Neuronal stem cell (in vitro differentiated cells): ENCODE data around the gene SNX22.

ENCODE experiments used
- DNase-seq: peaks from one replicate; pipeline ENCODE4 v3.0.0-alpha.2; 2013; ENCODE audit warnings: low spot score
- H2AFZ ChIP-seq: one replicate; pipeline ENCODE4 v1.6.1; 2013; ENCODE audit warnings: mild to moderate bottlenecking, low read length, inconsistent platforms
- H2AK5ac ChIP-seq: 2 replicates; pipeline ENCODE4 v1.6.1; 2013; ENCODE audit warnings: low read depth, mild to moderate bottlenecking, inconsistent platforms, low read length, moderate library complexity, mixed read lengths
- H2BK120ac ChIP-seq: 2 replicates; pipeline ENCODE4 v1.6.1; 2013; ENCODE audit warnings: low read depth, mild to moderate bottlenecking, inconsistent platforms, low read length, moderate library complexity, mixed read lengths
- H2BK12ac ChIP-seq: one replicate; pipeline ENCODE4 v1.6.1; 2013; ENCODE audit warnings: low read length, inconsistent platforms
- H2BK15ac ChIP-seq: 2 replicates; pipeline ENCODE4 v1.6.1; 2013; ENCODE audit warnings: mild to moderate bottlenecking, low read length, inconsistent platforms, mixed read lengths
- H2BK5ac ChIP-seq: one replicate; pipeline ENCODE4 v1.6.1; 2013; ENCODE audit warnings: inconsistent platforms, mild to moderate bottlenecking, low read length, moderate library complexity
- H3K14ac ChIP-seq: one replicate; pipeline ENCODE4 v1.6.1; 2013; ENCODE audit warnings: low read length, inconsistent platforms
- H3K18ac ChIP-seq: 2 replicates; pipeline ENCODE4 v1.6.1; 2013; ENCODE audit warnings: low read length, inconsistent platforms
- H3K23ac ChIP-seq: 2 replicates; pipeline ENCODE4 v1.6.1; 2013; ENCODE audit warnings: low read depth, mild to moderate bottlenecking, mixed read lengths, low read length, inconsistent platforms; ENCODE audit not compliant: poor library complexity
- H3K27ac ChIP-seq: replicated peaks from 3 replicates; pipeline ENCODE4 v1.5.1; 2013; ENCODE audit warnings: low read length, inconsistent platforms
- H3K27me3 ChIP-seq, 3 experiments: 2 replicates each; pipeline ENCODE4 v1.6.1; 2013; ENCODE audit warnings: low read length in 3 of 3, mild to moderate bottlenecking in 2 of 3, inconsistent platforms in 1 of 3, low read depth in 1 of 3, mixed read lengths in 1 of 3, moderate library complexity in 1 of 3; ENCODE audit not compliant: control insufficient read depth in 3 of 3, insufficient read depth in 3 of 3
- H3K36me3 ChIP-seq, 2 donors: replicated peaks in 1 of 2; 2 replicates each; pipeline ENCODE4 v1.6.1; 2013; ENCODE audit warnings: low read length in 2 of 2; ENCODE audit not compliant: control insufficient read depth in 2 of 2, insufficient read depth in 2 of 2
- H3K4ac ChIP-seq: 2 replicates; pipeline ENCODE4 v1.6.1; 2013; ENCODE audit warnings: inconsistent platforms, mild to moderate bottlenecking, low read length, moderate library complexity
- H3K4me1 ChIP-seq, 2 donors: 1 replicate in 1 of 2; 2 replicates in 1 of 2; pipeline ENCODE4 v1.6.1; 2013; ENCODE audit warnings: low read length in 2 of 2, low read depth in 1 of 2; ENCODE audit not compliant: control insufficient read depth in 2 of 2, insufficient read depth in 1 of 2
- H3K4me2 ChIP-seq: one replicate; pipeline ENCODE4 v1.6.1; 2013; ENCODE audit warnings: mild to moderate bottlenecking, low read length, inconsistent platforms; ENCODE audit not compliant: insufficient read depth, poor library complexity, severe bottlenecking
- H3K4me3 ChIP-seq, 2 donors: 2 replicates each; pipeline ENCODE4 v1.5.1; 2013; ENCODE audit warnings: low read length in 2 of 2, mild to moderate bottlenecking in 2 of 2, inconsistent platforms in 1 of 2, moderate library complexity in 1 of 2
- H3K79me1 ChIP-seq: one replicate; pipeline ENCODE4 v1.6.1; 2013; ENCODE audit warnings: low read depth, mild to moderate bottlenecking, inconsistent platforms, low read length, moderate library complexity
- H3K9ac ChIP-seq: one replicate; pipeline ENCODE4 v1.6.1; 2013; ENCODE audit warnings: mild to moderate bottlenecking, low read depth, low read length, inconsistent platforms; ENCODE audit not compliant: poor library complexity
- H3K9me3 ChIP-seq, 2 donors: replicated peaks in 1 of 2; 2 replicates each; pipeline versions ENCODE3 to v1.6.1; 2013; ENCODE audit warnings: low read length in 2 of 2, mild to moderate bottlenecking in 2 of 2, inconsistent platforms in 1 of 2, low read depth in 1 of 2, mixed read lengths in 1 of 2, moderate library complexity in 1 of 2; ENCODE audit not compliant: control insufficient read depth in 2 of 2, insufficient read depth in 1 of 2
- H4K8ac ChIP-seq: one replicate; pipeline ENCODE4 v1.6.1; 2013; ENCODE audit warnings: low read depth, mild to moderate bottlenecking, inconsistent platforms, low read length, moderate library complexity
- H4K91ac ChIP-seq: one replicate; pipeline ENCODE4 v1.6.1; 2013; ENCODE audit warnings: low read length, low read depth, mild to moderate bottlenecking, inconsistent platforms; ENCODE audit not compliant: poor library complexity
- WGBS, 2 donors: extraction: QIAGEN DNeasy Blood & Tissue Kit; methylation state at CpG; one replicate each; pipeline ENCODE4 v1.1.7; 2013; ENCODE audit warnings: missing lambda C conversion rate in 2 of 2, mixed read lengths in 1 of 2; ENCODE audit not compliant: insufficient read length in 2 of 2, insufficient replicate concordance in 1 of 2; ENCODE audit errors: extremely low coverage in 2 of 2; 5-methylcytosine and 5-hydroxymethylcytosine counted together

Gene SNX22

DNA sequence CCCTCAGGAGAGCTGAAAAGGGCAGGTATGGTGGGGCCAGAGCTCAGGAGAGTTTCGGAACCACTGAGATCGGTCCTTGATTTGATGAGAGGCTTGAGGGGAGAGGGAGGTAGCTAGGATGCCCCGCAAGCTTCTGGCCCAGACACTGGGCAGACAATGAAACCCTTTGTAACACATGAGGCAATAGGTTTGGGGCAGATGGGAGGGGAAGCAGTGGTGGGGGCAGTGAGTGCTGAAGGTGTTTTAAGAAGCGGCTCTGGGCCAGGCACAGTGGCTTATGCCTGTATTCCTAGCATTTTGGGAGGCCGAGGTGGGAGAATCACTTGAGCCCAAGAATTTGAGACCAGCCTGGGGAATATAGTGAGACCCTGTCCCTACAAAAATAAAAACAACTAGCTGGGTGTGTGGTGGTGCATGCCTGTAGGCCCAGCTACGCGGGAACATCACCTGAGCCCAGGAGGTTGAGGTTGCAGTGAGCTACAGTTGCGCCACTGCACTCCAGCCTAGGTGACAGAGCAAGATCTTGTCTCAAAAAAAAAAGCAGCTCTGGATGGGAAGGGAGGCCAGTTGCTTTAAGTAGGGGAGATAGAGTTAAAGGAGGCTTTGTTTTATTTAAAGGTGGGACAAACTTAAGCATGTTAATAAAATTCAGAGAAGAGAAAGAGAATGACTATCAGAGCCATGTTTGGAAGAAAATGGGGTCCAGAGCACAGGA, 9.6 kb upstream of the SNX22 start:
- Histone ChIP-seq H3K4ac (no peak overlapping the region), H3K4me3 (no peak overlapping the region), H4K91ac (no peak overlapping the region), H3K9ac (no peak overlapping the region), H3K9me3 (no peaks in the 10 kb centered on the region), H4K8ac (no peak overlapping the region), H3K14ac (no peak overlapping the region), H3K27me3 (no peaks in the 10 kb centered on the region), H2AK5ac (no peak overlapping the region), H3K36me3 (peaks cover 18 to 76% of the 10 kb centered on the region in 2 donors), H3K18ac (no peak overlapping the region), H2BK5ac (no peak overlapping the region), H3K27ac (no peak overlapping the region), H2BK12ac (no peak overlapping the region), H3K79me1 (no peaks in the 10 kb centered on the region), H3K23ac (no peak overlapping the region), H2BK120ac (no peak overlapping the region), H3K4me1 (peaks cover 0 to 3% of the 10 kb centered on the region in 2 donors), H2BK15ac (no peak overlapping the region), H2AFZ (no peak overlapping the region), H3K4me2 (no peak overlapping the region)
- WGBS, 2 donors = no CpG with 5 or more reads among the region's 8 CpGs
- DNase-seq = no peak

DNA sequence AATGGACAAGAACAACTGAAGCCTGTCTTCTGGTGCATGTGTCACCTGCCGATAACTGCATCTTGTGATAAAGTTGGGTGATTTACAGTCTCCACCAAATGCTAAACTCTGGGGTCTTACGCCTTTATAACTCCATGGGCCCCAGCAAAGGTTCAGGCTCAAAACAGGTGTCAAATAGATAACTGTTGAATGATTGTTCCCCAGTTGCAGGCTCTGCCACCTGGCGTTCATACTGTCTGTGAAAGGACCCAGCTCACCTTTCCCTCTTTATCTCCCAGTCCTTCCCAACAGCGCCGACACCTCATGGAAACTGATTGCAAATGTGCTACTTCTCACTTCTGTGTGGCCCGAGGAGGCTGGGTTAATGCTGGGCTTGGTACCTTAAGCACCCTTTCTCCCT, 8.3 kb upstream of the SNX22 start:
- H4K8ac ChIP-seq = peak overlapping the region; percentile 17
- no CpG with 5 or more reads among the region's 6 CpGs for WGBS, 2 donors
- no peak overlapping the region for H3K18ac ChIP-seq
- H3K27ac ChIP-seq = no peak overlapping the region
- no peak overlapping the region for H2BK120ac ChIP-seq
- no peak overlapping the region for H3K4ac ChIP-seq
- no peak overlapping the region for H2AFZ ChIP-seq
- no peak overlapping the region for H3K14ac ChIP-seq
- no peaks in the 10 kb centered on the region for H3K79me1 ChIP-seq
- H2BK12ac ChIP-seq = no peak overlapping the region
- no peak overlapping the region for H2BK15ac ChIP-seq
- no peaks in the 10 kb centered on the region for H3K27me3 ChIP-seq
- peak overlapping the region; percentile 20 for H3K23ac ChIP-seq
- no peak overlapping the region for H2BK5ac ChIP-seq
- H2AK5ac ChIP-seq = no peak overlapping the region
- DNase-seq = no peak
- H3K9me3 ChIP-seq = no peaks in the 10 kb centered on the region
- H3K4me1 ChIP-seq = peaks cover 0 to 5% of the 10 kb centered on the region in 2 donors
- H3K36me3 ChIP-seq = peaks cover 12 to 63% of the 10 kb centered on the region in 2 donors
- no peak overlapping the region for H4K91ac ChIP-seq
- no peak overlapping the region for H3K9ac ChIP-seq
- no peak overlapping the region for H3K4me3 ChIP-seq
- no peak overlapping the region for H3K4me2 ChIP-seq

DNA sequence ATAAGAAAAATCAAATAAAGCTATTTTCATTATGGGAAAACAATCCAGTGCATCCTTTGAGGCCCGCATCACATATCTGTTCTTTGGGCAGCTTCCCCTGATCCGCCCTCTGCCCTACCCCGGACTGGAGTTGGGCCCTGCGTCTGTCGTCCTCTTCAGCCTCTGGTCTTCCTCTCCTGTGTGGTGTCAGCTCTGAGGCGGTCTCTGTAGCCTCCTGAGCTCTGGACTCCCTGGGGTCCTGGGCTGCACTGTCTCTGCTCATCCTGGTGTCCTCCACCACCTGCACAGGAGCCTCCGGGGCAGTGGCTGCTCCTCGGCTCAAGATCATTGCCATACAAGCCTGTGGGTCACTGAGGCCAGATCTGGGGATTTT, 7.4 kb upstream of the SNX22 start:
- Histone ChIP-seq H3K9ac (peak overlapping the region; percentile 44), H3K36me3 (peaks cover 10 to 55% of the 10 kb centered on the region in 2 donors), H3K79me1 (no peaks in the 10 kb centered on the region), H4K91ac (no peak overlapping the region), H3K4ac (no peak overlapping the region), H2BK5ac (no peak overlapping the region), H3K23ac (no peak overlapping the region), H3K18ac (no peak overlapping the region), H3K4me1 (peaks cover 0 to 5% of the 10 kb centered on the region in 2 donors), H2BK120ac (no peak overlapping the region), H2AK5ac (no peak overlapping the region), H3K27me3 (no peaks in the 10 kb centered on the region), H3K4me2 (no peak overlapping the region), H2AFZ (no peak overlapping the region), H2BK12ac (no peak overlapping the region), H3K14ac (no peak overlapping the region), H2BK15ac (no peak overlapping the region), H4K8ac (no peak overlapping the region), H3K27ac (no peak overlapping the region), H3K9me3 (no peaks in the 10 kb centered on the region), H3K4me3 (peak overlapping the region in 1 of 2 donors; percentile 66)
- no CpG with 5 or more reads among the region's 8 CpGs for WGBS, 2 donors
- DNase-seq = no peak

DNA sequence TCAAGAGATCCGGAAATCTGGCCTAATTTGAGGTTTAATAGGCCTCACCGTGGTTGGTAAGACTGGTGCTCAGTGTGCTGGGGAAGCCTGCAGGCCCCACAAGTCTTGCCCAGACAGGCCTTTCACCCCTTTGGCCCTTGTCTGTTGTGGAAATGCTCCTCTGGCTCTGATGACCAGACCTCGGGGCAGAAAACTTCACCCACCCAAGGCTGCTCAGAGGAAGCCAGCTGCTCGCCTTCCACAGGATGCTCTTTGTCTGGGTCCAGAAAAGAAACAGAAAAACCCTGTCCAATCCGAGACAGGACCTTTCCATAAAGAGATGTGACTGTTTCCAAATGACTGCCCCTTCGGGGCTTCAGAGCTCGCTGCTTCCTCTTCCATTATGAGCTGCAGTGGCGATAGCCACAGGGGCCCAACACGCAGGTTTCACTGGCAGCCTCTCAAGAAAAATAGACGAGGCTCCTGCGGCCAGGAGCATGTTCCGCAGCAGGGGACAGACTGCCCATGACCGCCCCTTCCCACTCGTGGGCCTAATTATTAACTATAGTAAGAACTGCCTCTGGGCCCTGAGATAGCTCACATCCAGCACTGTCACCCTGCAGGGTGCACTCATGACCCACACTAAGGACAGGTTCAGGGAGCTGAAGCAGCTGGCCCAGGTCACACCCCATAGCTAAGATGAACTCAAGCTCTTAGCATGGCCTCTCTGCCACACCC, 6.8 kb upstream of the SNX22 start:
- no peak overlapping the region for H3K23ac ChIP-seq
- no peak overlapping the region for H3K14ac ChIP-seq
- no peak for DNase-seq
- H2BK15ac ChIP-seq = no peak overlapping the region
- H3K9me3 ChIP-seq = no peaks in the 10 kb centered on the region
- H2BK5ac ChIP-seq = no peak overlapping the region
- H4K8ac ChIP-seq = no peak overlapping the region
- H3K9ac ChIP-seq = peak overlapping the region; percentile 44
- H3K79me1 ChIP-seq = no peaks in the 10 kb centered on the region
- no peak overlapping the region for H3K4ac ChIP-seq
- H2AK5ac ChIP-seq = no peak overlapping the region
- H3K4me3 ChIP-seq = no peak overlapping the region
- no peak overlapping the region for H4K91ac ChIP-seq
- H3K27ac ChIP-seq = peak overlapping the region; percentile 28
- H3K36me3 ChIP-seq = peaks cover 10 to 55% of the 10 kb centered on the region in 2 donors
- no peaks in the 10 kb centered on the region for H3K27me3 ChIP-seq
- no peak overlapping the region for H2AFZ ChIP-seq
- peaks cover 0 to 5% of the 10 kb centered on the region in 2 donors for H3K4me1 ChIP-seq
- H3K4me2 ChIP-seq = no peak overlapping the region
- H3K18ac ChIP-seq = no peak overlapping the region
- no peak overlapping the region for H2BK12ac ChIP-seq
- no CpG with 5 or more reads among the region's 14 CpGs for WGBS, 2 donors
- H2BK120ac ChIP-seq = no peak overlapping the region
